Measurements from ENCODE around the gene IL4I1.

Gene IL4I1

DNA sequence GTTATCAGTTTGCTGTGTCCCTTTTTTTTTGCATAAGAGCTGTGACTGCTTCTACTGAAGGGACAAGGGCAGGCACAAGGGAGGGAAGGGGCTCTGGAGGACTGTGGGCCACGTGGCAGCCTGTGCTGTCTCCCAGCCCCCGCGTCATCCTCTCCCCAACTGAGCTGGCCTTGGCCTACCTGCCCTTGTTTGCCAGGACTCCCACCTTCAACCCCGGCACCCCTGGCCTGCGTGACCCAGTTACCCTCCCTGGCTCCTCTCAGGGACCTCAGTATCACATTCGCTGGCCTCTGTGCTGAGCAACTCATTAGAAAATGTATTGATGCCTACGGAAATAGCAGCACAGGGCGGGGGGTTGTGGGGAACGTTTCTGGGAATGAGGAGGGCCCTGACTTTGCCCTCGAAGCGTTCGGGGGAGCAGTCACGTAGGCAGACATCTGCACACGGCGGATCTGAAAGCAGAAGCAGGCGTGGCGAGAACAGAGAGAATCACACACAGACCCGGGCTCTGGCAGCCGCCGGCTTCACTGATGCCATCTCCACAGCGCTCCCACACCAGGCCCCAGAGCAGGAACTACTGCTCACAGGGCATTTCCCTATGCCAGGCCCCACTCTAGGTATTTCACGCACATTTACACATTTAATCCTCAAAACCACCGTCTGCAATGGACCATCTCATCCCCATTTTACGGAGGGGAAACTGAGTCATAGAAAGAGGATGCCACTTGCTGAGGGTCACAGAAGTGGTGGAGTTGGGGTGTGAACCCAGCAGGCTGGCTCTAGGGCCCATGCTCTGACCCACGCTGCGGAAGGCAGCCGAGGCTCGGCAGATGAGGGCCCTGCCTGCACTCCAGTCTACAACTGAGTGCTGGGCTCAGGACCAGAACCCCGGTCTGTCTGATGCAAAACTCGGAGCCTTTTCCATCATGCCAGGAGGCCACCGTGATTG is 26.6 kb upstream of the IL4I1 start:
- DNase-seq: no peak

DNA sequence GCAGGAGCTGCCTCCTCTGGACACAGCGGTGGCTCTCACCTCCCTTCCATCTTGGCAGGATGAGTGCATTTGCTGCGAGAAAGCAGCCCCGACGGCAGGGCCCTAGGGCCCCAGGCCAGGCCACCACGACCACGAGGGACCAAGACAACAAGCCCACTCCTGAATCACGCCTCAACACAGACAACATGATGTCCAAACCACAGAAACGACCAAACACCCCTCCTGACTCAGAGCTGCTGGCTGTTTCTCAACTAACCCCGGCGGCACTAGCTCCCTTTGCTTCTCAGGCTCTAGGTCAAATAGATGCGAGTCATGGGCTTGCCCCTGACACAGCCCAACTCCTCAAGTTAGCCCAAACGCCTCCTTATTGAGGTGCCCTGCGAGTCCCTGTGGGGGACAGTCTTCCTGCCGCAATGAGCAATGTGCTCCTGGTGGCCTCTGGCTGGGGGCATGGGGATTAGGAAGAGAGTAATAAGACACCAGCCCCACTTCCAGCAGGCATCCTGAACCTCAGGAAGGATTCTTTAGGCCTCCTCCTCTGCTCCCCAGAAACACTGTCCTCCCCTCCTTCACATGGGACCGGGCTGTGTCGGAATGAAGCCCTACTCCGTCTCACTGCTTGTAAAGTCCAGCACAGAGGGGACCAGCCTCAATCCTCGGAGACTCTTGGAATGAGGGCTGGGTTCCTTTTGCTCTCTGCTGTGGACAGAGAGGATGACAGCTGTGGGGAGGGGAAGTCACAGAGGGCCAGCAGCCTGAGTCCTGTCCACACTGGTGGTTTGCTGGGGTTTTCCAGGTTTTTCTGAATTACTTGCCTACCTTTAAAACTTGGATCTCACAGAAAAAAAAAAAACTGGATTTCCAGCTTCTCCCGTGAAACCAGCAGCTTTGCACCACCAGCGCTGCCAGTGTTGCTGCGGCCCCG is 25.4 kb upstream of the IL4I1 start:
- peak; percentile 64 for DNase-seq

DNA sequence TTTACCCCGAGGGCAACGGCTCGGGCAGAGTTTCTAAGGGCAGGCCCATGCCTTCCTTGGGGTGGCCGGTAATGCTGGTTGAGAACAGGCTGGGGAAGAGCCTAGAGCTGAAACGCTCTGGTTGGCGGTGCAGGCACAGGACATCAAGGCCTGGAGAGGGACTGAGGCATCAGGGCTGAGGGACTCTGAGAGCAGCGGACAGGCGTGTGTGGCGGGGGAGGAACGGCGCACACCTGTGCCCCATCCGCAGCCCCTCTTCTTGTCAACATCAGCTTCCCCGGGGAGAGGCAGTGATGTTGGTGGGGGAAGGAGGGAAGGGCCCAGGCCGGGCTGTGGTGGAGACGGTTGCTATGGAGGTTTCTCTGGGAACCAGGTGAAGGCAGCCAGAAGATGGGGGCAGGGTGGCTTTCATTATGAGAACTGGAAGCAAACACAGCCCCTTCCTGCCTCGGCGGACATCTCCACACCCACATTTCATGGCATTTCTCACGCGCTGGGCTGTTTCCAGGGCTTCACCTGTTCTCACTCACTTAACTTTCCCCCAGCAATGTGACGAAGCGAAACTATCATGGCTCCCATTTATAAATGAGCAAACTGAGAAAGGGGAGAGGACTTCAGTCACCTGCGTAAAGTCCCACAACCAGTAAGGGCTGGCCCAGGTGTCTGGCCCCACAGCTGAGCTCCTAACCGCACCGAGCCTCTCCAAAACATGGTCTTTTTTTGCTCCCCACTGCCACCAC is 24.1 kb upstream of the IL4I1 start:
- no peak for DNase-seq

DNA sequence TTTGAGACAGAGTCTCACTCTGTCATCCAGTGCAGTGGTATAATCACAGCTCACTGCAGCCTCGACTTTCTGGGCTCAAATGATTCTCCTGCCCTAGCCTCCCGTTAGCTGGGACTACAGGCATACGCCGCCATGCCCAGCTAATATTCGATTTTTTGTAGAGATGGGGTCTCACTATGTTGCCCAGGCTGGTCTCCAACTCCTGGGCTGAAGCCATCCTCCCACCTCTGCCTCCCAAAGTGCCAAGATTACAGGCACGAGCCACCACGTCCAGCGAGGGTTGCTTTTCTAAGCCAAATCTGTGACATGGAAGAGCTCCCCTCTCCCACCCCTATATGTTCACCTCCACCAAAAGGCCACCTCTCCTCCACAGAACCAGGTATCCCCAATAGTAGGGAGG is 21.4 kb upstream of the IL4I1 start:
- DNase-seq: no peak

DNA sequence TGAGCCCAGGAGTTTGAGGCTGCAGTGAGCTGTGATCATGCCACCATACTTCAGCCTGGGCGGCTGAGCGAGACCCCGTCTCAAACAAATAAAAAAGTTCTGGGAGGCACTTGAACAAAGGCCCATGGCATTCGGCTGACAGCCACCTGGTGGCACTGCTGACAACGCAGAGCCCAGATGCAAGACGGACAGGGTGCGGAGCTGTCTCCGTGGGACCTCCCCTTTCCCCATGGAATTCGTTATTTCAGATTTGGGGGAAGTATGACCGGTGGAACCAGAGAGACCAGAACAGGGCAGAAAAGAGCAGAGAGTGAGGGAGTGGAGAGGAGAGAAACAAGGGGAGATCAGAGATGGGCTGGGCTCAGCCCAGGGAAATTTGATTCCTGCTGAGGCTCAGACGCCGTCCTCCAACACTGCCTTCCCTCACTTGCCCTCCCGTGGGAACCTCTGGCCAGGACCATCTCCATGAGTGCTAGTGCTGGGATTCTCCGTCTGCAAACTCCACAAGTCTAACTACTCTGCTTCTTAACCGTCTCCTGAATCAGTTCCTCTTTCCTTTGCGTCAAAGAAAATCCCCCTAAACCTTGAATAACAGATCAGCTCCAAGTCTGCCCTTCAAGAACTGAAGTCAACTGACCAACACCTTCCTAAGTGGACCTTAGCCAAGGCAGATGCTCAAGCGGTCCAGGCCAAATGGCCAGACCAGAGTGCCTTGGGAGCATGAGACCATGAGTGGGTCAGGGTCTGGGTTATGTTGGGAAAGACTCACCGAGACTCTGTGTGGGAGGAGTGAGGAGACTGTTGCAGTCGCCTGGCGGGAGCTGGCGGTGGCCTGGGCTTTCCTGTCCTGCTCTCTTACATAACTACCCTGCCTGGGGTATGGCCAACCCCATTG is 20.4 kb upstream of the IL4I1 start:
- DNase-seq: no peak

DNA sequence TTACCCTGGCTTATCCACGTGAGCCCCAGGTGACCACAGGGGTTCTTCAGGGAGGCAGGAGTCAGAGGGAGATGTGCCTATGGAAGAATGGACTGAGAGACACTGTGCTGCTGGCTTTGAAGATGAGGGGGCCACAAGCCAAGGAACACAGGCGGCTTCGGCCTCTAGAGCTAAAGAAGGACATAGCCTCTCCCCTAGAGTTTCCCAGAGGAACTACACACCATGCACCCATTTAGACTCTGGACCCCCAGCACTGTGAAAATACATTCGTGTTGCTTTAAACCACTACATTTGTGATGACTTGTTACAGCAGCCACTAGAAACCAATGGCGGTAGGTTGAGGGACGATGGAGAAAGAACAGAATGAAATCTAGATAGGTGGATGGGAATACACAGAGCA is 18.6 kb upstream of the IL4I1 start:
- DNase-seq: no peak

DNA sequence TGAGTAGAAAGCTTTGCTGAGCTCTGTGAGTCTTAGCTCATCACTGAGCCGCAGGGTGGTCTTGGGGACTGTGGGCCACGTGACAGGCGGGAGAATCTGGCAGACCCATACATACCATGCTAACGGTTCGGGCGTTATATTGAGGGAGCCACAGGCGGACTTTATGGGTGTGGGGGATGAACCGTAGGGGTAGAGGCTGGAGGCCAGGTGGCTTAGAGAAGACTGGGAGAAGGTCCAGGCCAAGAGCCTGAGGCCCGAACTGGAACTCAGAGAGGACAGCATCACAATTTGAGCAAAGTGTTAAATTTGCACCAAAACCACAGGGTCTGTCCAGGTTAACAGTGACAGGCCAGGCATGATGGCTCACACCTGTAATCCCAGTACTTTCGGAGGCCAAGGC is 17.0 kb upstream of the IL4I1 start:
- DNase-seq: no peak

DNA sequence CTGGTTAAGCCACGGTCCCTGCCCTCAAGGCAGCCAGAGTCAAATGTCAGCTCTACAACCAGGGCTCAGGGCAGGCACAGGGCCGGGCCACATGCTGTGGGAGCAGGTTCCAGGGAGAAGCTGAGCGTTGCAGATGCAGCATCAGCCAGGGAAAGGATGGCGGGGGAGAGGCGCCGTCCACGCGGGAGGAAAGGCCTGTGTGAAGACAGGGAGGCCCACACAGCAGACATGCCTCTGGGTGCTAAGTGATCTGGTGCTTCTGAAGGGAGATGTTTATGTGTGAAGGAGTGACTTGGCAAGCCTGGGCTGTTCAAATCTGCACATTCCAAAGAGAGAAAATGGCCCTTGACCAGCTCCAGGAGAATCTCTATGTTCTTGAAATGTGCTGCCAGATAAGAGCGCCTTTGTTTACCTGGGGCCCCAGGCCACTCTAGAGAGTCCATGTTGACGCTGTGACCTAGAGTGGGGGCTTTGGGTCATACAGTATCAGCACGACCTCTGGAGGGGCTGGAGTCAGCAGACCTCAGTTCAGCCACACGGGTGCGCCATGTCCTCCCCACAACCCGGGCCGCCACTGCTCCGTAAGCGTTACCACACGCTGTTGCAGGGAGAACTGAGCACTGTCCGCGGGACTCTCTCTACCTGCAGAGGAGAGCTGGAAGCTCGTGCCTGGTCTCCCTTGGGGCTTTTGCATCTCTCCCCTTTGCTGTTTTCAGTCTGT is 16.4 kb upstream of the IL4I1 start:
- no peak for DNase-seq

DNA sequence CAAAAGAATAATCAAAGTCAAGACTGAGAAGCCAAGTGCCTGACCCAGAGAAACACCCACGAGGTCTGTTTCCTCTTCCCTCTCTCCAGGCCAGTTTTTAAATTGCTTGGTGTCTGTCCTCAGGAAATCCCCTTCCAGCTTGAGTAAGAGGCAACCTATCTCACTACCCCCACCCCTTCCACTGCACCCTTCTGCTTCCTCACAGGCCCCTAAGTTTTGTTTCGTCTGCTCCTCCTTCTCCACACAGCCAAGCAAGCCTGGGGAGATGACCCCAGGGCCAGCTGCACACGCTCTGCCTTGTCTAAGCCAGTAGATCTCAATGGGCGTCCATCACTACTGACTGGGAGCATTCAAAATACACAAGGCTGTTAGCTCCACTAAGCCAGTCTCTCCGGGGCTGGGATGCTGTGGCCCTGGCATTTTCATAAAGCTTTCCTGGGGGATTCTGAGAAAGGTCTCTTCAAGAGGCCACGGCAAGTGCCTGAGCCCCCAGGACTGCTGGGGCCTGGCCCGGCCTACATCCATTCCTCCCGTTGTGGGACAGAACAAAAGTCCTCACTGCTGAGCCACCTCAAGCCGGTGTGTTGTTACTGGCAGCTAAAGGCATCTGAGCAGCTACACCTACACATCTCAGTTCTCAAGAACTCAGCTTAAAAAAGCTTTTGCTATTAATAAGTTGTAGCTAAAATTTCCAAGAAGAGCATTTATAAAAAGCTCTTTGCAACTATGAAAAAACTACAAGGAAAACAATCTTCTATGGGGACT is 14.9 kb upstream of the IL4I1 start:
- peak; percentile 20 for DNase-seq

DNA sequence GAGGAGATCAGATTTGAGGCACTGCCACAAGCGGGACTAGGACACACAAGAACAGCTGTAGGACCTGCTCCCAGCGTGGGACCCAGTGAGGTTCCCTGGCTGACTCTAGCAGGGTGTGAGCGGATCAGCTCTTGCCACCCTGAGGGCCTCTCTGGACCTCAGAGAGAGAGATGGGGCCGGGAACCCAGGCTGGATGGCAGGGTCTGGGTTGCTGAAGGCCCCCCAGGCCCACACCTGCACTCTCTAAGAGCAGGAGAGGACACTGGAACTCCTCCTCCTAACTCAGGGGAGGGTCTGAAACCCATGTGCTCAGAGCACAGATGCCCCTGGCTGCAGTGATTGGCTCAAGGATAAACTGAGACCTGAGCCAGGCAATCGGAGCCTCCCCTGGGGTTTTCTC is 13.5 kb upstream of the IL4I1 start:
- no peak for DNase-seq

DNA sequence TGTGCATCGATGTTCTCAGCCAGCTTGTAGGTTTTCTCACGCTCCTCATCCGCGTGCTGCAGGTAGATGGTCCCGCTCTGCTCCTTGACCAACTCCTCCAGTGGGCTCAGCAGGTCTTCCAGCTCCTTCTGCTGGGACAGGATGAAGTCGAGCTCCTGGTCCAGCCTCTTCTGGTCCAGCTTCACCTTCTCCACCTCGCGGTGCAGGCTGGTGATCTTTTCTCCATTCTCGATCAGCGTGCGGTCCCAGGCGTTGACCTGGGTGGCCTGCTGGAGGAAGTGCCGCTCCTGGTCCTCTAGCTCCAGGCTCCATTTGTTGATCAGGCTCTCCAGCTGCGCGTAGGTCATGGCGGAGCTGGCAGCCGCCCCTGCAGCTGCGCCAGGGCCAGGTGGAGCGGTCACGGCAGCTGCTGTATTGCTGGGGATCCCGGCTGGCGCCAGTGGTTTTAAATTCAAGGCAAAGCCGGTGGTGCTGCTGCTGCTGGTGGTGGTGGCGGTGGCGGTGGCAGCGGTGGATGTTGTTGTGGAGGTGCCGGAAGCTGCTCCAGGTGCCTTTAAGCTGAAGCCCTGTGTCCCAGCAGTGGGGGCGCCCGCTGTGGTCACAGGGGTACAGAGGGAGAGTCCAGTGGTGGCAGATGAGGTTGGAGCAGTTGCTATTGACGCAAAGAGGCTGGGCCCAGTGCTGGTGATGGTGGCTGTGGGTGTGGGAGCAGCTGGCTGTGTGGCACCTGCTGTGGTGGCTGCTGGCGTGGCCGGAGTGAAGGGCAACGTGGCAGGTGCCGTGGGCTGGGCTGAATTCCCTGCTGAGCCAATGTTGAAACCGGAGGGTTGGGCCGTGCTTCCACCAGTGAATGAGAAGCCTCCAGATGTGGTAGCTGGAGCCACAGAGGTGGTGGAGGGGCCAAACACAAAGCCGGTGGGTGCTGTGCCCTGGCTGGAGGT is 12.1 kb upstream of the IL4I1 start:
- DNase-seq: no peak

DNA sequence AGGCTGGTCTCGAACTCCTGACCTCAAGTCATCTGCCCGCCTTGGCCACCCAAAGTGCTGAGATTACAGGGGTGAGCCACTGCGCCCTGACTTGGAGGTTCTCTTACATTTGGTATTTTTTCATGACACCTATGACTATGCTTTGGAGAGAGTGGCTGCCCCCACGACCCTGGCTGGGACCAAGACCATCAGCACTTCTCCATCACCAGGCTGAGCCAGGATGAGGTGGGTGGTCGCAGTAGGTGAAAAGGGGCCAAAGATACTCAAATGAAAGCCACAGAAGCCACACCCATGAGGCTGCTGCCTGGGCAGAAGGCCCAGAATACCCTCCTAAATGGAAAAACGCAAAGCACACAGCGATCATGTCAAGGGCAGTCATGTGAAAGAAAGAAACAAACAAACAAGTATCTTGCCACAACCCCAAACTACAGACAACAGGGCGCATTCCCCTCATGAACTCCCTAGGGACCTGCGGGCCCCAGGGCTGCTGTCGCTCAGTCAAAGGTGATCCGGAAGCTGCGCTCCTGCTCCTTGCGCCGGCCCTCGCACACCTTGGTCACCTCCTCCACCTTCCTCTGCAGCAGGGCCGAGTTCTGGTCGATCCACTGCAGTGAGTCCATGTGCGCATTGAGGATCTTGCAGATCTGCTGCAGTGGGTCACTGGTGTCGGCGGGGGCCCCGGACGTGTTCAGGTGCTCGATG is 11.2 kb upstream of the IL4I1 start:
- DNase-seq: no peak

DNA sequence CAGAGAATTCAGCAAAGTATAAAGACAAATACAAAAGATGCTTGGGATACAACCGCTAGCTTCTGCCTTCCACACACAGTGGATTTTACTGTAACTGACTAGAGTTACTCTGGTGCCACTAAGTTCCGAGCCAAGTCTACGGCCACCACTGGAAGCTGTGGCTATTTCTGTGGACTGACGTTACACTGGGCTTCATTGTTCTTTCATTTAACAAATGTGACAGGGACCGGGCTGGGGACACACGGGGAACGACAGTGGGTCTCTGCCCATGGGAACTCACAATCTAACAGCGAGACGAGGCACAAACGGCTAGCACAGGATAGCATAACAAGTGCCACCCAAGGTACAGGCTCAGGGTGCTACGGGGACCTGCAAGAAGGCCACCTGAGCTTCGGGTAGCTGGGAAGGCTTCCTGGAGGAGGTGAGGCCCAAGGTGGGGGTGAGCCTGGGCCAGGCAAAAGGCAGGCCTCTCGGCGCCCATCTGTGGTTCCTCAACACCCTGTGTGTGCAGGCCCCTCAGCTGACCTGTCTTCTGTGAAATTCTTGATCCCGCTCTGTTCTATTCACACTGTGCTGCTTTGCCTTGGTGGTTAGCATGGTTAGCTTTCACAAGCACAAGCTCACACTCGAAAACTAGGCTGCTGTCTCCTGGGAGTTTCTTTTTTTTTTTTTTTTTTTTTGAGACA is 10.3 kb upstream of the IL4I1 start:
- DNase-seq: no peak

DNA sequence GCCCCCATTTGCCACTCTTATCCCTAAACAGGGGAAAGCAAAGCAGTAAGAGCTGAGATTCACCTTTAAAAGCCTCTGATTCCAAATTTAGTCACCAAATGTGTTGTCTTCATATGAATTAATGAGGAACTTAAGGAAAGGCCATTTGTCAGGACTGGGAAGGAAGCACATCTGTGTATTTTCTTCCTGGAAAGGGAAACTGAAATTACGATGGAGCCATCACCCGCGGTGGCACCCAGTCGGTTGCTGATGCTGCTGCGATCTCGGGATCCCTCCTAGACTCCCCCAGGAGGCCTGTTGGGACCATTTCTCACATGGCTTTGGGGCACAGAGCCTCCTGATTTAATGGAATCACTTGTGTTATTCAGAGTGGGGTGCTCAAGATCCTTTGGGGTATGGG is 7.4 kb upstream of the IL4I1 start:
- DNase-seq: no peak

DNA sequence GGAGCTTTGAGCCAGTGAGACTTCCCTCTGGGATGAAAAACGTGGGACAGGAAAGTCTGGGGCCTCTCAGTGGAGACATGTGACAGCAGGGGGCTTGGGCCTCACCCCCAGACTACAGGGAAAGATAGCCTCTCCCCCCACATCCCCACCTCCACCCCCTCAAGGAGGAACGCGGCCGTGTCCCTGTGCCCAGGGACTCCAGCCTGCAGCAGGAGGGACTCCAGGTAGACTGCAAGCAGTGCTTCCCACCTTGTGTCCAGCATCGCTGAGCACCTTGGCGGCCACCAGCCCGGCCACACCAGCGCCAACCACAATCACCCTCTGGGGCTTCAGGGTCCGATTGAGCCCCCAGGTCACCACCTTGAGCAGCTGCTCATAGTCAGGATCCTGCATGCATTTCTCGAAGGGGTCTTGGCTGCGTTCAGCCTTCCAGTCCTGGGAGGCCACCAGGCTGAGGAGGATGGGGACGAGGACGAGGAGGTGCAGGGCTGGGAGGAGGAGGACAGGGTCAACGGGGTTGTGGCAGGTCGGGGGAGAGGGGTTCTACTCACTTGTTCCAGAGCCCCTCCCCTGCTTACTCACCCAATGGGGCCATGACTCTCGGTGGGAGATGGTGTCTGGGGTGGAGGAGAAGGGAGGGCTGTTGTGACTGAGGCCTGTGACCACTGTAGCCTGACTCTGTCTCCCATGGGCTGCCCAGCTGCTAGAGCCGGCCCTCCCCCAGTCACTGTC is 955 bp downstream of the IL4I1 start:
- no peak for DNase-seq

DNA sequence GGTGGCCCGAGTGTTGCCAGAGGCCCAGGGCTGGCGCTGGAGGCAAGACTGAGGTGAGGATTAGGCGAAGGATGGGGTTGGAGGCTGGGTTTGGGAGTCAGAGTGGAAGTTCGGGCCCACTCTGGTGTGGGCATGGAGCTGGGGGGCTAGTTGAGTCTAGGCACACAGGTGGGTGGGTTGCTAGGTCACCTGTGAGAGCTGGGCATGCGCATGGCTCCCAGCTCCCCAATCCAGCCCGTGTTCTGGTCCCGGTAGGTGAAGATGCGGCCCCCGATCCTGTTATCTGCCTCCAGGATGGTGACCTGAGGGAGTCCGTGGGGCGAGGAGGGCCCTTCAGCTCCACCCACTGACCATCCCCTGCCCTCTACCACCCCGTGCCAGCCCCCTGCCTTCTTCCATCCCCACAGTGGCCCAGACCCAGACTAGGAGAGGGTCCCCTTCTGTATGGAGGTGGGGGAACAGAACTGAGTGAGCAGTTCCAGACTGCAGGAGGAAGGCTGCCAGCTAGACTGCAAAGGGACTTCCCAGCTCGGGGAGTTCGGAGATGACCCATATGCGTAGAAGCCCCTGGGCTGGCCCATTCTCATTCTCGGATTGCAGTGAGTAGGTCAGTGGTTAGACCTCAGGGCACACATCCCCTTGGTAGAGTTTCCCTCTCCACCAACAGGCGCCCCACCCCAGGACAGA is 1.7 kb downstream of the IL4I1 start:
- DNase-seq: no peak

All from EL (cell line).